K562 (cell line): Measurements from ENCODE around the gene SLC22A12. TPM values are rescaled to one million over a fixed set of nuclear protein-coding genes. Genes with fewer than 3 reads are reported as not detected.

Experiments used
- ATAC-seq: fragments of 200-7000 bp; cut with Tn5 transposase; 3 replicates; pipeline ENCODE4 v1.9.1; 2020; ENCODE audit warnings: moderate library complexity
- BruUV-seq: library from RNA; stranded (reverse); fragments of 400-500 nt; replicated peaks from 2 replicates; lab custom pipeline; 2021; lab: Mats Ljungman, UMichigan
- CTCF ChIA-PET: fragments of 300-600 bp; formaldehyde crosslinking; extraction: SDS; loops from one replicate; lab custom pipeline; 2021; ENCODE audit warnings: low intra/inter-chr PET ratio; lab: Yijun Ruan, JAX
- POLR2A ChIA-PET: fragments of 300-600, 350-650 bp; sonication (Branson Sonifier 250); formaldehyde crosslinking; extraction: SDS; loops from one replicate; lab custom pipeline; 2021; ENCODE audit warnings: antibody characterized with exemption, inconsistent platforms; lab: Yijun Ruan, JAX
- DNase-seq, 4 experiments: peaks; one replicate each; pipeline versions ENCODE4 v3.0.0 to v3.0.0-alpha.2; 2011 to 2018; ENCODE audit warnings: low spot score in 3 of 4, mixed read lengths in 3 of 4; ENCODE audit errors: extremely low read depth in 1 of 4
- FAIRE-seq: peaks from 2 replicates; lab custom pipeline; 2011; peaks lifted over from hg19 to GRCh38; lab: Jason Lieb, UNC
- H2AFZ ChIP-seq: 2 replicates; pipeline ENCODE4 v1.6.0; 2011; ENCODE audit warnings: low read depth, low read length, control low read depth, inconsistent platforms
- H3K27ac ChIP-seq: fragments of 200-600 bp; 3 replicates; pipeline ENCODE4 v1.8.0; 2011; ENCODE audit warnings: low read depth, mild to moderate bottlenecking, control low read depth, inconsistent platforms, low read length, moderate library complexity, mixed read lengths; ENCODE audit errors: extremely low read depth
- H3K27me3 ChIP-seq, 2 experiments: fragments of 300-600 bp in 1 of 2; 2 replicates in 1 of 2; 3 replicates in 1 of 2; pipeline versions ENCODE4 v1.6.0 to v1.8.0; 2011; ENCODE audit warnings: inconsistent platforms in 2 of 2, low read length in 2 of 2, mild to moderate bottlenecking in 1 of 2, mixed read lengths in 1 of 2, moderate library complexity in 1 of 2; ENCODE audit not compliant: control insufficient read depth in 2 of 2, insufficient read depth in 2 of 2
- H3K36me3 ChIP-seq: fragments of 300-600 bp; 3 replicates; pipeline ENCODE4 v1.8.0; 2011; ENCODE audit warnings: mild to moderate bottlenecking, low read length, inconsistent platforms; ENCODE audit not compliant: control insufficient read depth, insufficient read depth
- H3K4me1 ChIP-seq, 2 experiments: fragments of 200-600 bp in 1 of 2; replicated peaks in 1 of 2; 2 replicates in 1 of 2; 3 replicates in 1 of 2; pipeline versions ENCODE4 v1.5.1 to v1.8.0; 2011; ENCODE audit warnings: inconsistent platforms in 2 of 2, low read length in 2 of 2, mild to moderate bottlenecking in 1 of 2, mixed read lengths in 1 of 2, moderate library complexity in 1 of 2; ENCODE audit not compliant: control insufficient read depth in 2 of 2, insufficient read depth in 2 of 2
- H3K4me2 ChIP-seq: 2 replicates; pipeline ENCODE4 v1.6.1; 2011; ENCODE audit warnings: low read length, control low read depth, inconsistent platforms, mixed read lengths; ENCODE audit not compliant: insufficient read depth
- H3K4me3 ChIP-seq: fragments of 200-600 bp; sonication (generic), shearing (Covaris generic); 2 replicates; pipeline ENCODE4 v1.5.1; 2016; ENCODE audit warnings: control low read depth, inconsistent platforms
- H3K79me2 ChIP-seq: fragments of 200-600 bp; 3 replicates; pipeline ENCODE4 v1.8.0; 2011; ENCODE audit warnings: low read length, inconsistent platforms; ENCODE audit not compliant: control insufficient read depth, insufficient read depth
- H3K9ac ChIP-seq, 2 experiments: 2 replicates each; pipeline versions ENCODE4 v1.6.0 to v1.6.1; 2011; ENCODE audit warnings: low read depth in 2 of 2, low read length in 2 of 2, control low read depth in 1 of 2, inconsistent platforms in 1 of 2, mild to moderate bottlenecking in 1 of 2, mixed read lengths in 1 of 2; ENCODE audit not compliant: insufficient read depth in 1 of 2
- H3K9me1 ChIP-seq: one replicate; pipeline ENCODE4 v1.6.0; 2011; ENCODE audit warnings: inconsistent platforms, mild to moderate bottlenecking, low read length, moderate library complexity; ENCODE audit not compliant: control insufficient read depth, insufficient read depth
- H3K9me3 ChIP-seq: replicated peaks from 2 replicates; pipeline ENCODE4 v1.5.1; 2011; ENCODE audit warnings: low read depth, low read length, inconsistent platforms; ENCODE audit not compliant: control insufficient read depth, insufficient read depth
- H4K20me1 ChIP-seq: replicated peaks from 2 replicates; pipeline ENCODE4 v1.6.1; 2011; ENCODE audit warnings: low read length, inconsistent platforms, mixed read lengths; ENCODE audit not compliant: control insufficient read depth, insufficient read depth
- C11orf30 ChIP-seq: fragments of 450-650 bp; IDR thresholded peaks from 2 replicates; pipeline ENCODE4 v1.6.1; 2016; ENCODE audit warnings: low read depth, mild to moderate bottlenecking
- CREB3 ChIP-seq: fragments of 450-650 bp; conservative IDR thresholded peaks from 2 replicates; pipeline ENCODE4 v1.6.1; 2016; ENCODE audit warnings: missing genetic modification characterization, low read depth, mild to moderate bottlenecking, missing compliant biosample characterization, moderate library complexity
- ETS2 ChIP-seq: IDR thresholded peaks from 2 replicates; pipeline ENCODE4 v1.6.1; 2016; ENCODE audit warnings: borderline replicate concordance, missing genetic modification characterization, mild to moderate bottlenecking, moderate library complexity, missing compliant biosample characterization; ENCODE audit not compliant: poor library complexity, severe bottlenecking
- FOXA3 ChIP-seq, 2 experiments: fragments of 450-650 bp in 1 of 2; sonication (generic) in 1 of 2; formaldehyde crosslinking; IDR thresholded peaks in 1 of 2; conservative IDR thresholded peaks in 1 of 2; 2 replicates each; pipeline versions ENCODE4 v1.4.0 to v1.8.0; 2020 to 2022; ENCODE audit warnings: mild to moderate bottlenecking in 2 of 2, missing genetic modification reagents in 1 of 2
- FOXP1 ChIP-seq: sonication (generic); formaldehyde crosslinking; IDR thresholded peaks from 2 replicates; pipeline ENCODE4 v1.8.0; 2022; ENCODE audit warnings: mild to moderate bottlenecking, missing genetic modification reagents
- HDAC3 ChIP-seq: fragments of 450-650 bp; IDR thresholded peaks from 2 replicates; pipeline ENCODE4 v1.6.1; 2018; ENCODE audit warnings: borderline replicate concordance, mild to moderate bottlenecking, moderate library complexity; ENCODE audit not compliant: partially characterized antibody
- ILF3 ChIP-seq: fragments of 450-650 bp; IDR thresholded peaks from 2 replicates; pipeline ENCODE4 v1.6.1; 2018; ENCODE audit warnings: antibody characterized with exemption, mild to moderate bottlenecking, moderate library complexity, borderline replicate concordance
- MAFG ChIP-seq: fragments of 450-650 bp; conservative IDR thresholded peaks from 2 replicates; pipeline ENCODE4 v1.6.1; 2016; ENCODE audit warnings: missing genetic modification characterization, missing compliant biosample characterization
- MCM2 ChIP-seq: fragments of 450-650 bp; IDR thresholded peaks from 2 replicates; pipeline ENCODE4 v1.6.1; 2017; ENCODE audit warnings: low read depth, mild to moderate bottlenecking
- NONO ChIP-seq, 2 experiments: fragments of 200-400 bp in 1 of 2; fragments of 450-650 bp in 1 of 2; formaldehyde crosslinking in 1 of 2; IDR thresholded peaks; 2 replicates each; pipeline ENCODE4 v1.6.1; 2017; ENCODE audit warnings: low read depth in 2 of 2, mild to moderate bottlenecking in 2 of 2, moderate library complexity in 2 of 2, low read length in 1 of 2
- NRF1 ChIP-seq, 2 experiments: fragments of 450-650 bp; IDR thresholded peaks in 1 of 2; conservative IDR thresholded peaks in 1 of 2; 2 replicates each; pipeline ENCODE4 v1.6.1; 2014; ENCODE audit warnings: mild to moderate bottlenecking in 2 of 2
- PTRF ChIP-seq: fragments of 450-650 bp; IDR thresholded peaks from 2 replicates; pipeline ENCODE4 v1.6.1; 2016; ENCODE audit warnings: mild to moderate bottlenecking, missing genetic modification characterization, missing compliant biosample characterization
- PURB ChIP-seq: sonication (generic); formaldehyde crosslinking; IDR thresholded peaks from 2 replicates; pipeline ENCODE4 v1.9.0; 2021; ENCODE audit warnings: low read depth, mild to moderate bottlenecking, missing genetic modification reagents
- SP2 ChIP-seq: IDR thresholded peaks from 2 replicates; pipeline ENCODE4 v1.6.1; 2011; ENCODE audit warnings: mild to moderate bottlenecking, low read depth, low read length, moderate library complexity; ENCODE audit not compliant: poor library complexity, severe bottlenecking; ENCODE audit errors: extremely low read depth
- TRIM24 ChIP-seq, 2 experiments: fragments of 450-650 bp; IDR thresholded peaks; 2 replicates each; pipeline ENCODE4 v1.6.1; 2016
- ZC3H8 ChIP-seq: fragments of 450-650 bp; IDR thresholded peaks from 2 replicates; pipeline ENCODE4 v1.6.1; 2017
- ZNF140 ChIP-seq: fragments of 250-450 bp; sonication (Bioruptor Pico); IDR thresholded peaks from 2 replicates; pipeline ENCODE4 v1.8.0; 2021; ENCODE audit warnings: moderate library complexity, mild to moderate bottlenecking, inconsistent platforms
- ZNF316 ChIP-seq: fragments of 450-650 bp; IDR thresholded peaks from 2 replicates; pipeline ENCODE4 v1.6.1; 2016
- ZNF324 ChIP-seq: fragments of 250-450 bp; sonication (Bioruptor Pico); IDR thresholded peaks from 2 replicates; pipeline ENCODE4 v1.4.0; 2020; ENCODE audit warnings: mild to moderate bottlenecking
- WGBS: fragments of 100-300 bp; shearing (Covaris generic); methylation state at CpG from one replicate; pipeline ENCODE4 v1.1.6; 2016; ENCODE audit warnings: low coverage, mixed read lengths; ENCODE audit not compliant: insufficient coverage; ENCODE audit errors: missing lambda C conversion rate; 5-methylcytosine and 5-hydroxymethylcytosine counted together
- in situ Hi-C: fragments of 300-500 bp; cut with MboI; formaldehyde crosslinking; loops from 4 replicates; pipeline ENCODE4 v1.15.0; 2018; ENCODE audit warnings: inconsistent platforms, mixed read lengths
- intact Hi-C: fragments of 100-400 bp; cut with micrococcal nuclease; formaldehyde crosslinking; loops from 2 replicates; pipeline ENCODE4 v1.14.2; 2022
- polyA plus RNA-seq, 8 experiments: library from polyadenylated mRNA; depleted of rRNA in 4 of 8; stranded (reverse) in 5 of 8; unstranded in 3 of 8; fragments of >200 nt; fragmentation: Nextera tagmentation in 2 of 8; fragmentation: Illumina TruSeq in 1 of 8; extraction: Ambion mirVana in 2 of 8; extraction: Trizol in 1 of 8; gene quantifications; 2 replicates each; pipeline versions ENCODE4 v1.2.1 to v1.2.3, GENCODE V29; 2011 to 2014; ENCODE audit warnings: inconsistent platforms in 1 of 8, missing spikeins in 1 of 8
- total RNA-seq, 7 experiments: library from RNA; depleted of rRNA in 6 of 7; stranded (reverse); fragments of >200 nt in 6 of 7; fragmentation: Illumina TruSeq in 2 of 7; extraction: Trizol in 2 of 7; gene quantifications; 2 replicates each; pipeline versions ENCODE4 v1.2.1 to v1.2.3, GENCODE V29; 2011 to 2021; ENCODE audit warnings: low replicate concordance in 1 of 7

Gene SLC22A12
- total and polyA plus RNA-seq, 9 of the 15 experiments (the other 6 are each of a cell fraction or from before 2014, with no cell fraction given), result not detected

GRCh38 chr11:64560139-64560771, 30.8 kb upstream of the SLC22A12 start:
- no peak; the same call in 2 of the 3 replicates for ATAC-seq

GRCh38 chr11:64560941-64561340, 30.1 kb upstream of the SLC22A12 start:
- H3K9ac ChIP-seq, result 0 out of 4 replicates have a peak overlapping the region, but pooled peaks of 1 of the 2 experiments have one; percentile 20
- H4K20me1 ChIP-seq, result 0 out of 2 replicates have a peak, but pooled peaks cover 9% of the 10 kb centered on the region
- H3K27ac ChIP-seq, result no peak overlapping the region
- peaks cover 14 to 59% of the 10 kb centered on the region in 2 experiments; a peak in 4 of 5 replicates for H3K27me3 ChIP-seq
- no peaks in the 10 kb centered on the region for H3K9me3 ChIP-seq
- no peak overlapping the region for H3K4me2 ChIP-seq
- FAIRE-seq (no peak), ATAC-seq (no peak), DNase-seq (no peak)
- H3K4me1 ChIP-seq, result peaks cover 2 to 27% of the 10 kb centered on the region in 2 experiments; a peak in 3 of 5 replicates
- H3K79me2 ChIP-seq, result no peaks in the 10 kb centered on the region
- intact Hi-C loops (no loop called here), in situ Hi-C loops (no loop called here)
- WGBS, result 6% methylated on average over 16 of the region's 16 CpGs
- no peaks in the 10 kb centered on the region for H3K36me3 ChIP-seq
- ChIA-PET CTCF (no interaction called here), POLR2A (no interaction called here)
- H2AFZ ChIP-seq, result no peak overlapping the region
- no TSS peak for BruUV-seq
- no peaks in the 10 kb centered on the region for H3K9me1 ChIP-seq
- no peak overlapping the region for H3K4me3 ChIP-seq
- TF ChIP-seq SP2 (no peak), PTRF (tag) (no peak), ZC3H8 (no peak), HDAC3 (no peak), MCM2 (no peak), ZNF140 (CRISPR knock-in tag) (no peak), ILF3 (no peak), CREB3 (no peak), TRIM24 (IDR thresholded peaks at IDR 0.05) (no peak), NONO (IDR thresholded peaks at IDR 0.05; ENCODE audit: low read depth in 2 of 2, low read length in 1 of 2) (no peak), ETS2 (tag) (no peak)

More at GRCh38 chr11:64560139-64560771, 30.8 kb upstream of the SLC22A12 start:
- no peak overlapping the region for H3K4me3 ChIP-seq
- no peaks in the 10 kb centered on the region for H3K9me1 ChIP-seq
- DNase-seq (no peak), FAIRE-seq (no peak)
- POLR2A ChIA-PET, result interaction anchor here (0.7 kb wide), 1 partner anchor 454 kb away, joined by 3 read pairs; no protein-coding TSS in a partner anchor
- H3K9ac ChIP-seq, result peak overlapping the region in 1 of 2 experiments; percentile 20; a peak in 1 of 4 replicates
- WGBS, result 6% methylated on average over 14 of the region's 15 CpGs
- CTCF ChIA-PET, result no interaction called here
- H3K36me3 ChIP-seq, result no peaks in the 10 kb centered on the region
- H3K9me3 ChIP-seq, result no peaks in the 10 kb centered on the region
- no peak overlapping the region for H2AFZ ChIP-seq
- in situ Hi-C loops (no loop called here), intact Hi-C loops (no loop called here)
- no peak overlapping the region for H3K4me2 ChIP-seq
- H4K20me1 ChIP-seq, result 0 out of 2 replicates have a peak, but pooled peaks cover 6% of the 10 kb centered on the region
- peaks cover 9 to 29% of the 10 kb centered on the region in 2 experiments; a peak in 4 of 5 replicates for H3K4me1 ChIP-seq
- no TSS peak for BruUV-seq
- no peaks in the 10 kb centered on the region for H3K79me2 ChIP-seq
- peaks cover 14 to 56% of the 10 kb centered on the region in 2 experiments; a peak in 4 of 5 replicates for H3K27me3 ChIP-seq
- TF ChIP-seq NRF1 (conservative IDR thresholded peaks at IDR 0.05 in 1 of 2, IDR thresholded peaks at IDR 0.05 in 1 of 2) (peak in 1 of 2 experiments; percentile 32; a peak in 2 of 4 replicates), ZNF316 (0 out of 2 replicates have a peak, but pooled peaks have one; percentile 6), FOXP1 (CRISPR knock-in tag) (no peak), PURB (no peak), MAFG (tag) (peak; percentile 58), C11orf30 (peak; percentile 30; the same call in 1 of the 2 replicates), FOXA3 (CRISPR knock-in tag; conservative IDR thresholded peaks at IDR 0.05 in 1 of 2, IDR thresholded peaks at IDR 0.05 in 1 of 2) (no peak), ZNF324 (CRISPR knock-in tag) (no peak)
- no peak overlapping the region for H3K27ac ChIP-seq
